Activated CD4-positive, CD25-positive, alpha-beta regulatory T cell (primary cell): ENCODE measurements around the gene GLDN.
"Not testable (repeated sequence)": the region's sequence is repeated elsewhere in the genome, so short reads cannot be mapped to it uniquely, and the experiment has no call there.

Source experiments
- DNase-seq, 4 experiments: peaks; one replicate each; lab custom pipeline; 2025; lab: John Stamatoyannopoulos, UW

The GLDN gene

DNA sequence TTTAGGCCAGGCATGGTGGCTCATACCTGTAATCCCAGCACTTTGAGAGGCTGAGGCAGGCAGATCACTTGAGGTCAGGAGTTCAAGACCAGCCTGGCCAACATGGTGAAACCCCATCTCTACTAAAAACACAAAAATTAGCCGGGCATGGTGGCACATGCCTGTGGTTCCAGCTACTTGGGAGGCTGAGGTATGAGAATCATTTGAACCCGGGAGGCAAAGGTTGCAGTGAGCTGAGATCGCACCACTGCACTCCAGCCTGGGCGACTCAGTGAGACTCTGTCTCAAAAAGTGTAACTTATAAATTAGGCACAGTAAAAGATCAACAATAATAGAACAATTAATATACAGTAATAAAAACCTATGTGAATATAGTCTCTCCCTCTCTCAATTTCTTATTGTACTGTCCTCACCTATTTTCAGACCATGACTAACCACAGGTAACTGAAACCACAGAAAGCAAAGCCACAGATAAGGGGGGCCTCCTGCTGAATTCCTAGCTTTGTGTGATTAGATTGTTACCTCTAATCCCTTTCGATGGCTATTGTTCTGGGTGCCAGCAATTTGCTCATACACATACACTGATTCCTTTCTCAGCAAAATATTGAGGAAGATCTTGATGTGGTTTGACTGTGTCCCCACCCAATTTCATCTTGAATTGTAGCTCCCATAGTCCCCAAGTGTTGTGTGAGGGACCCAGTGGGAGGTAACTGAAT, 104.7 kb downstream of the GLDN start:
- DNase-seq = not testable (repeated sequence)

DNA sequence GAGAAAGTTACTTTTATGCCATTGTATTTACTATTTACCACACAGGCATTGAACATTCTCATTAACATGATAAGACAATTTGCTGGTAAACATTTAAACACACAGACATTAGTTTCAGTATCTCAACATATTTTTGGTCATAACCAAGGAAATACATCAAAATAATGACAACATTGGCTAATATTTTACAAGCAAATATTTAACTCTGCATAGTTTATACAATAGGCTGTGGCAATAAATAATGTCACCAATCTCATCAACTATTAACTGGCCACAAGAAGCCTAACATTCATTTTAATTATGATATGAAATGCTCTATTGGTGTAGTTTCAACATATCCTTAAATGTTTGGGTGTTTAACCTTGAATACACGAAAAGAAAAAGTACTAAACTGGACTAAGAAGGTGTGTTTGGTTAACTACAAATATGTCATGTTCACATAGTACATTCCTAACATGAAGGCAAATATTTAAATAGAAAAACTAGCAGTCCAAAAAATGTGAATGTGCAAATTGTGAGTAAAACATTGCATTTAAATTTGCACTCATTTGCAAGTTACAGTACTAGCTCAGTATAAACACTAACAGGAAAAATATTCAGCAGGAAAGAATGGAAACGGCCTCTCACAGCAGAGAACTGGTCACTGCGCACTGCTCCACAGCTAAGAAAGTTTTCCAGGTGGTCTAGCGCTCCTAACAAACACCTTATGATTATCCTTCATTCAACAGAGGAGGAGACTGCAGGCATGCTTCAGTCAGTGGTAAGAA, 106.6 kb downstream of the GLDN start:
- DNase-seq = no peak

DNA sequence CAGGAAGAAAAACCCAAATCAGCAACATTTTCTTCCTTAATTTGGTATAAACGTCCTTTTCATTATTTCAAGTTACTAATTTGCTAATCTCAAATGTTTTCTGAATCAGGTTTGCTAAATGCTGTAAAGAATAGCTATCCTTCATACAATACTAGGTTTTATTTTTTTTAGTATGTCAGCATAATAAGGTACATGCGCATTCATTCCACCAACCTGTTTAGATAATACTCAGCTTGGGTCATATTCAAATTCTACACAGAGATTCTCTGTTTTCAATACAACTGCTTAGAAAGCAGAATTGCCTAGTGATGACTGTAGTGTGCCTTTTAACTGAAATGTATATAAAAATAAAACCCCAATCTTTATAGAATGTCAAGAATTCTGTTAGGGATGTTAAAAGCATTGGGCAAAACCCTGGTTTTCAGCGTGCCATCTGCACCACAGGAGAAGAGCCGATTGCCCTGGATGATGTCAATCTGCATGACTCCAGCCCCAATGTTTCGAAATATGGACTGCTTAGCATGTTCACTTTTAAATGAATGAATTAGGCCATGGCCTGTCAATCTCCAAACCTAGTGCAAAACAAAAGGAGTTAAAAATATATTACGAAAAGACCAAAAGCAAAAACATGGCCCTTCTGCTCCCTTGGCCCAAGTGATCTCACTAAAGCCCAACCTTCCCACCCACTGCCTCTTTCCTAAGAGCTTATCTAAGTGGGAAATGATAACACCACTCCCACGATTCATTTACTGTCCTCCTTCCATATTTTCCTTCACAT, 107.4 kb downstream of the GLDN start:
- DNase-seq = no peak

DNA sequence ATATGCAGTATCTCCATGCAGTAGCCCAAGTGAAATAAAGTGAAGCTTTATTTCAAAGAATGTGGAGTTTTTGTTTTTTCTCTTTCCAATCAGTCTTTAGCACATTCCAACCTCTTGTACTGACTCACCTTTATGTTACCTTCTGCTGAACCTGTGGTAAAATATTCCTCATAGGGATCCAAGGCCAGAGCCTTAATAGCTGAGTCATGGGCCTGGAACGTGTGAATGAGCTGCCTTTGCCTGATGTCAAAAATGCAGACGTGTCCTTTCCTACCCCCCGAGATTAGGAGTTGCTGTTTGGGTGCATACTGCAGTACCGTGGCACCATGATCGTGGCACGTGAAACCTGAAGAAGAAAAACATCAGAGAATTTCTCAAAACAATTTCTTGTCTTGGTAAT, 108.5 kb downstream of the GLDN start:
- DNase-seq = no peak
